KMS-11 (cell line): ENCODE data around the gene KRTAP10-9.

Source experiments
- H2AFZ ChIP-seq: fragments of 200-600 bp; sonication (generic); 2 replicates; pipeline ENCODE4 v1.6.1; 2016; ENCODE audit warnings: antibody characterized with exemption, mixed run types, low read depth
- H3K27ac ChIP-seq: fragments of 200-600 bp; sonication (generic); 2 replicates; pipeline ENCODE4 v1.6.1; 2016; ENCODE audit warnings: mild to moderate bottlenecking, mixed run types
- H3K27me3 ChIP-seq: fragments of 200-600 bp; sonication (generic); 2 replicates; pipeline ENCODE4 v1.6.1; 2017; ENCODE audit warnings: mild to moderate bottlenecking, low read depth, mixed run types, moderate library complexity; ENCODE audit not compliant: insufficient read depth
- H3K36me3 ChIP-seq: fragments of 200-600 bp; sonication (generic); 2 replicates; pipeline ENCODE4 v1.6.1; 2017; ENCODE audit warnings: mild to moderate bottlenecking, mixed run types; ENCODE audit not compliant: insufficient read depth
- H3K4me1 ChIP-seq: fragments of 200-600 bp; sonication (generic); 2 replicates; pipeline ENCODE4 v1.6.1; 2016; ENCODE audit warnings: mild to moderate bottlenecking, low read depth, mixed run types; ENCODE audit not compliant: poor library complexity, severe bottlenecking
- H3K4me2 ChIP-seq: fragments of 200-600 bp; sonication (generic); 2 replicates; pipeline ENCODE4 v1.7.0; 2016; ENCODE audit warnings: mild to moderate bottlenecking, mixed run types
- H3K4me3 ChIP-seq: fragments of 200-600 bp; sonication (generic); IDR thresholded peaks from 2 replicates; pipeline ENCODE4 v1.6.1; 2017; ENCODE audit warnings: low read depth, low read length, mixed read lengths; ENCODE audit not compliant: insufficient read depth
- H3K79me2 ChIP-seq: fragments of 200-600 bp; sonication (generic); 2 replicates; pipeline ENCODE4 v1.6.1; 2016; ENCODE audit warnings: low read depth, mixed run types; ENCODE audit not compliant: insufficient read depth
- H3K9ac ChIP-seq: fragments of 200-600 bp; sonication (generic); 2 replicates; pipeline ENCODE4 v1.6.1; 2016; ENCODE audit warnings: mild to moderate bottlenecking, mixed run types
- H4K20me1 ChIP-seq: fragments of 200-600 bp; sonication (generic); 2 replicates; pipeline ENCODE4 v1.6.1; 2016; ENCODE audit warnings: mild to moderate bottlenecking, mixed run types; ENCODE audit not compliant: insufficient read depth
- TF ChIP-seq, protein P1 (sequence below): fragments of 200-600 bp; sonication (generic); conservative IDR thresholded peaks from 2 replicates; pipeline ENCODE4 v1.6.1; 2017; ENCODE audit warnings: low read depth, mild to moderate bottlenecking, antibody characterized with exemption, low read length, moderate library complexity, mixed read lengths

Gene KRTAP10-9

DNA sequence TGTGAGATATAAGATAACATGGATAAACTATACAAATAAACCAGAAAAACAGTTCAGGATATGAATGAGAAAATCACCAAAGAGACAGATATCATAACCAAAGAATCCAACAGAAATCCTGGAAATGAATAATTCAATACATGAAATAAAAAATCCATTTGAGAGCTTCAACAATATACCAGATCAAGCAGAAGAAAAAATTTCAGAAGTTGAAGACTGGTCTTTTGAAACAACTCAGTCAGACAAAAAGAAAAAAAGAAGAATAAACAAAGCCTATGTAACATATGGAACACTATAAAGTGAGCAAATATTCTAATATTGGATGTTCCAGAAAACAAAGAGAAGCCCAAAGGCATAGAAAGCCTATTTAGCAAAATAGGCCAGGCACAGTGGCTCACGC is 45.0 kb downstream of the KRTAP10-9 start:
- H3K27ac ChIP-seq: no peak overlapping the region
- no peaks in the 10 kb centered on the region for H3K4me1 ChIP-seq
- peaks cover 44% of the 10 kb centered on the region for H3K27me3 ChIP-seq
- H2AFZ ChIP-seq: no peak overlapping the region
- no peaks in the 10 kb centered on the region for H3K79me2 ChIP-seq
- H4K20me1 ChIP-seq: no peaks in the 10 kb centered on the region
- no peak overlapping the region for H3K4me3 ChIP-seq
- TF ChIP-seq, protein P1, sequence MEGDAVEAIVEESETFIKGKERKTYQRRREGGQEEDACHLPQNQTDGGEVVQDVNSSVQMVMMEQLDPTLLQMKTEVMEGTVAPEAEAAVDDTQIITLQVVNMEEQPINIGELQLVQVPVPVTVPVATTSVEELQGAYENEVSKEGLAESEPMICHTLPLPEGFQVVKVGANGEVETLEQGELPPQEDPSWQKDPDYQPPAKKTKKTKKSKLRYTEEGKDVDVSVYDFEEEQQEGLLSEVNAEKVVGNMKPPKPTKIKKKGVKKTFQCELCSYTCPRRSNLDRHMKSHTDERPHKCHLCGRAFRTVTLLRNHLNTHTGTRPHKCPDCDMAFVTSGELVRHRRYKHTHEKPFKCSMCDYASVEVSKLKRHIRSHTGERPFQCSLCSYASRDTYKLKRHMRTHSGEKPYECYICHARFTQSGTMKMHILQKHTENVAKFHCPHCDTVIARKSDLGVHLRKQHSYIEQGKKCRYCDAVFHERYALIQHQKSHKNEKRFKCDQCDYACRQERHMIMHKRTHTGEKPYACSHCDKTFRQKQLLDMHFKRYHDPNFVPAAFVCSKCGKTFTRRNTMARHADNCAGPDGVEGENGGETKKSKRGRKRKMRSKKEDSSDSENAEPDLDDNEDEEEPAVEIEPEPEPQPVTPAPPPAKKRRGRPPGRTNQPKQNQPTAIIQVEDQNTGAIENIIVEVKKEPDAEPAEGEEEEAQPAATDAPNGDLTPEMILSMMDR: no peak
- H3K36me3 ChIP-seq: no peaks in the 10 kb centered on the region
- no peak overlapping the region for H3K4me2 ChIP-seq
- no peak overlapping the region for H3K9ac ChIP-seq

DNA sequence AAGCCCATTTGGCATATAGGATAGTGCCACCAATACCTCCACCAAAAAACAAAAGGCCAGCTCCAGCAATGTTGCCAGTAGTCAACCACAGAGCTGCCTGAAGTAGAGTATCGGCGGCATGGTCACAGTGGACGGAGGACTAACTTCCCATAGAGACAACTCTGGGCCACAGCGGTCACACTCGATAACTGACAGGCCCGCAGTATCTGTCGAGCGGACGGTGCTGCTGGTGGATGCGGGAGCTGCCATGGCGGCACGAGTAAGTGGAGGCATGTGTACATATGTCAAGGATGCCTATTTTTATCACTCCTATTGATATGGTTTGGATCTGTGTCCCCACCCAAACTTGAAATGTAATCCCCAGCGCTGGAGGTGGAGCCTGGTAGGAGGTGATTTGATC is 51.0 kb downstream of the KRTAP10-9 start:
- Histone ChIP-seq H3K4me1 (no peaks in the 10 kb centered on the region), H3K4me2 (no peak overlapping the region), H3K79me2 (no peaks in the 10 kb centered on the region), H3K36me3 (no peaks in the 10 kb centered on the region), H3K27ac (no peak overlapping the region), H3K9ac (no peak overlapping the region), H3K4me3 (no peak overlapping the region), H2AFZ (no peak overlapping the region), H3K27me3 (peaks cover 83% of the 10 kb centered on the region), H4K20me1 (no peaks in the 10 kb centered on the region)
- TF ChIP-seq, protein P1: no peak
